Measurements from ENCODE around the gene HDAC4.

HDAC4 gene

DNA sequence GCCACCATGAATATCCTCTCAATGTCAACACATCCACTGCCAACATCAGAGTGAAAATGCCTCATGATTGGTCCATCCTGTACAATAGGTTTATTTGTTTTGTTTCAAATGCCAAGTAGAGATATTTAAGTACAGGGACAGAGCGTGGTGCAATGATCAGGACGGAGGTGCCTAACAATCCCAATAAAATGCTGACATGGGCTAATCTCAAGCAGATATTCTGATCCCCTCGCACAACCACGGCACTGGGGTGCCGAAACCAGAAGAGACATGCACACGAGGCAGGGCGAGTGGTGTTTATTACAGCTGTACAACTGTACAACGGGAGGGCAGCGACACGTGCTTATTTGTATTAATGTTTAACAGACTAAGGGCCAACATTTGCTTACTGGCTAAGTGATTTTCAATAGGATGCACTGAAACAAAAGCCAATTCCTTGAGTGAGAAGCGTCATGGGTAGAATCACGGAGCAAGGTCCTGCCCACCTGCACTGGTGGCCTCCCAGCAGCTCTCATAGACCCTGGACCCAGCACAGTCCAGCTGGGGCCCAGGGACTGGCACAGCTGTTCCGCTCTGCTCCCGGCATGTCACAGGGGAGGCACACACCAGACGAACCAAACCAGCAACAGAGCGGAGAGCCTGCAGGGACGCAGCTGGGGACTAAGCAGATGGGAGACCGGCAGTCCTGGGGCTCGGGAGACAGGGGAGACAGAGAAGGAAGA, 101.4 kb downstream of the HDAC4 start:
- in situ Hi-C loops (cut with MboI; ENCODE audit: low sequenced_read_pairs), result no loop called here

DNA sequence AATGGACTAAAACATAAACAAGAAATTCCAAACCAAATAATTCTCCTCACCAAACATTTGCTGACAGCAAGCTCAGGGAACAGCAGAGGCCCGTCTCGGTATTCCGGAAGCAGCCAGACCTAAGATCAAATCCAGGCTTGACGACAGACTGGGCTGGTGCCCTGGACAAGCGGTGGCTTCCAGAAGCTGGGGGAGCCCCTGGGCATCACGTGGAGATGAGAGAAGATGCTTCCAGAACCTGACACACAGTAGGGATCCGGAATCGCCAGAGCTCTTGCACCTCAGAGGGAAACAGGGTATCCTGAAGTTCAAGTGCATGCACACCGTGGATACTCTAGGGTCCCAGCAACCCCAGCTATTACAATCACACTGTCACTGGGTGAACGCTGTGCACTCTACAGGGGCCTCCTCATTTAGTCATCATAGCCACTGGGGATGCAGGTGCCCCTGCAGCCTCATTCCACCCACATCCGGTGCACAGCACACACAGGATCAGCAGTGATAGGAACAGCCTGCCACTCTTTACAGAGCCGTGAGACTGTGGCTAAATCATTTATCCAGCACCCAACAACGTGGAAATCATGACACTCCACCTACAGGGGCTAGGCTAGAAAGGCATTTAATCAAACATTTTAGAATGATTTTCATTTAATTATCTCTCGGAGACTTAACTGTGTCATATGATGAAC, 102.6 kb downstream of the HDAC4 start:
- in situ Hi-C loops (cut with MboI; ENCODE audit: low sequenced_read_pairs), result no loop called here

DNA sequence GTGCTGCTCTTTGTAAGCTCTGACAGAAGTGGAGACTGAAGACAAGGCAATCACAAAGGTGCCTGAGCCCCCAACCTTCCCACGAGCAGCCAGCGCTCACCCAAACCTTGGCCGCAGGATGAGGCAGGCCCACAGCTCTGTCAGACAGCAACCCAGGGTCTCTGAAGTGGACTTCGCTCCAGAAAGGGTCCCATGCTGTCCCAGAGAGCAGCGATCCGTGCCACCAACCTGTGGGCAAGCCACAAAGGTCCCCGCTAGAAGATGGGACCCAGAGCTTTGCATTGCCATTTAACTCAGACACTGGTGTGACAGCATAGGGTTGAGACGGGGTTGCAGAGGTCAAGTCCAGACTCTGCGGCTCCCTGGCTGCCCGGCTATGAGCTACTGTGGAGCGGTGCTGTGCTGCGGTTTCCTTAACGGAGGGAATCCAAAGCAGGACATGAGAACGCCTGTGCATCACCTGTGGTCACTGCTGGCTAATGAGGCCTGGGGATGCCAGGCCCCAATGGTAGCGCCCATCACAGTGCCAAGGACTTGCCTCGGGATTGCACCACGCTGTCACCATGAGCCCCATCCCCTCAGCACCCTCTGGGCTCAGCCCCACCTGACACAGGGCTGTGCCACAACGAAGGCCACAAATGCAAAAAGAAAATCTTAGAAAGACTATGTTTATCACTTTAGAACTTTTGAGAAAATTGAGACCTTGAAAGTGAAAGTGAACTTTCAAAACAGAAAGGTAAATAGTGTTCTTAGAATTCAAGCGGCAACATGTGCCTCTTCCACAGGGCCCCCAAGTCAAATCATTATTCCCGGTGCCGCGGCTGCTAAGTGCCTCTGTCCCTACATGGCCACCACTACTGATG, 103.4 kb downstream of the HDAC4 start:
- in situ Hi-C loops (cut with MboI; ENCODE audit: low sequenced_read_pairs), result no loop called here

DNA sequence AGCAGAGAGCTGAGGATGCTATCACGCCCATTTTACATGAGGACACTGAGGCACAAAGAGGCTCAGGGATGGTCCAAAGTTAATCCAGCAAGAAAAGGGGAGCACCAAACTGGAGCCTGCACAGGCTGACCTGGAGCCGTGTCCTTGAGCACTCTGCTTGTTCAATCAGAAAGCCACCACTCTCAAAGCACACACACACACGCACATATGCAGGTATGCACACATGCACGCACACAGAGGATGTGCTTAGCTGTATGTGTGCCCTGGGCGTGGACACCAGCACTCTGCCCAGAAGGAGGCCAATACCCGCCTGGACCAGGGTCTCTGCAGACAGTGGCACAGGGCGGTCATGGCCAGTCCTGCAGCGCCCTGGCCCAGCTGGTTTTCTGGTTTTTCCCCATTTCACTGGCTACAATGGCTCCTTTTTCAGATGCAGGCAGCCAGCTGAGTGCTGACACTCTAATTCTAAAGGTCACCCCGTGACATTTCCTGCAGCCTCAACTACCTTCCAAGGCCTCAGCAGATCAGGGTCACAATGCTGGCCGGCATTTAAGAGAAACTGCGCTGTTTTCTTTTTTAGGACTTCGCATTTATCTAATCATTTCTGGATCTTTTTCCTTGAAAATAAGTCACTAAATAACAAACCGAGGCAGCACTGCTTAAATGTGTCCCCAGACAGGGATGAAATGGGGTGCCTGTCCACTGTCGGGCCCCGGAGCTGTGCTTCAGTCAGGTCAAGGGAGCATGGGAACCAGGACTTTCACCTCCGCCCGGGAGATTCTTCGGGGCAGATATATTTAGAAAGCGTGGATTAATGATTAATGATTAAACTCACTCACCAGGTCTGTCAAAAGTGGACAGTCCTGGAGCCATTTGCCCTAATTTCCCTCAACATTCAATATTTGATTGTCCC, 104.5 kb downstream of the HDAC4 start:
- in situ Hi-C loops (cut with MboI; ENCODE audit: low sequenced_read_pairs), result no loop called here

DNA sequence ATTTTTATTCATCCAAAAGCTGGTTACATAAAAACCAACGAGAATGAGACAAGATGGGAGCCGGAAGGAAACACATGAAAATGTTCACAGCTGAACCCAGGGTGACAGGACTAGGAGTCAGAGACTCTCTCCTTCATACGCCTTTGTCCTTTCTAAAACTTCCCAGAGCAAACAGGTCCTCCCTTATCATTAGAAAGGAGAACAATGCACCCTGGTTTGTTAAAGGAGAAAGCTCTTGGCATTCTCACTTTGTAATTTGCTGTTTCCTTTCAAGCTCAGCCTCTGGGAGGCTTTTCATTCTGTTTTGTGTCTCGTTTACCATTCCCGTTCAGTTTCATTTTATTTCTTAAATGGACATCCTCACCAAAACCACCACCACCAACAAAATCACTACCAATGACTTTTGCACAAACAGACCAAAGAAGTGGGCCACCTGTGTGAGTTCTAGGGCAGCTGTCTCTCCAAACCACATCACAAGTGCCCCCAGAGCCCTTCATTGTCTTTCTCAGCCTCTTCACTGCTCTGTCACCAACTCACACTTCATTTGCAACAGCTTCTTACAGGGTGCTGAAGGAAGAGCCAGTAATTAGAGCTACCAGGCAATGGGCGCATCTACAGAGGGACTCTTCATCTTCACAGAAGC, 105.3 kb downstream of the HDAC4 start:
- in situ Hi-C loops (cut with MboI; ENCODE audit: low sequenced_read_pairs), result no loop called here

DNA sequence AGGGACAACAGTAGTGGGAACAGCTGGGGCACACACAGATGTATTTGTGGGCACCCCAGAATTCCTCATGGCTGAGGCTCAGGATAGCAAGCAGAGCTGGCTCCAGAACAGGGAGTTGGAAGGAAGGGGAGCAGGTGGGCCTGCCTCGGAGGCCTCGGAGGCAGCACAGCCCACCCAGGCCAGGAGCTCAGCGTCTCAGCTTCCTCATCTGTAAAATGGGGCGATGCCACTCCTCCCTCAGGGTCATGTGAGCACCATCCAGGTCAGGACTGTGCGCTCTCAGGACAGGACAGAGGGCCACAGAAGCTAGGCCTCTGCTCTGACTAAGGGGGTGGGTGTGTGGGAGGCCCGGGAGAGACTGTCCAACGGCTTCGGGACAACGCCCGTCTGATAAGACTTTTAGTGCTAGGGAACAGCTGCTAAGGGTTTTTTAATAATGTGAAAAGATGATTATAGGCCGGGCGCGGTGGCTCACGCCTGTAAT, 106.2 kb downstream of the HDAC4 start:
- in situ Hi-C loops (cut with MboI; ENCODE audit: low sequenced_read_pairs), result no loop called here

DNA sequence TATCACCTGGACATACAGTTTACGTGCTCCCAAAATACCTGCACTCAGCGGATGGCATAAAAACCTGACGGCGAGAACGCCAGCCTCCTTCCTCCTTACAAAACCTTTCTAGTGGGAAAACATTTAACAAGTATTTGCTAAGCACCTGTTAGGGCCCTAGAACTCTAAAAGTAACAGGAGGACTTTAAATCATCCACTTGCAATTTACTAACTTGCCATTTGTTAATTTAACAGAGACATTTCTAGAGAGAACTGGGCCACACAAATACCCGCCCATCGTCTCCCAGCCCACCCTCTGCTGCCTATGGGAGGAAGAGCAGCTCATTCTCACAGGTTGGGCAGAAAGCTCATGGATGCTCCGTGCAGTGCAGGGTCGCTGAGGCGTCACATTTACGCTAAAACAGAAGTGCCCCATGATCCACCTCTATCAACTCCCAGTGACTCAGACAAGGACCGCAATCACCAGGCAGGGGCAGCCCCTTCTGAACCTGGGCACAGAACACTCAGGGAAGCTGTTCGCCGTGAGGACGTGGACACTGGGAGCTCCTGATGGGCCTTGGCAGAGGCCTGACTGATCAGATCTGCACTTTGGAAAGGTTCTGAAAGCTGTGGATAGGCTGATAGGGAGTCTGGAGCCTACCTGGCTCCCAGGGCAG, 106.9 kb downstream of the HDAC4 start:
- in situ Hi-C loops (cut with MboI; ENCODE audit: low sequenced_read_pairs), result no loop called here

DNA sequence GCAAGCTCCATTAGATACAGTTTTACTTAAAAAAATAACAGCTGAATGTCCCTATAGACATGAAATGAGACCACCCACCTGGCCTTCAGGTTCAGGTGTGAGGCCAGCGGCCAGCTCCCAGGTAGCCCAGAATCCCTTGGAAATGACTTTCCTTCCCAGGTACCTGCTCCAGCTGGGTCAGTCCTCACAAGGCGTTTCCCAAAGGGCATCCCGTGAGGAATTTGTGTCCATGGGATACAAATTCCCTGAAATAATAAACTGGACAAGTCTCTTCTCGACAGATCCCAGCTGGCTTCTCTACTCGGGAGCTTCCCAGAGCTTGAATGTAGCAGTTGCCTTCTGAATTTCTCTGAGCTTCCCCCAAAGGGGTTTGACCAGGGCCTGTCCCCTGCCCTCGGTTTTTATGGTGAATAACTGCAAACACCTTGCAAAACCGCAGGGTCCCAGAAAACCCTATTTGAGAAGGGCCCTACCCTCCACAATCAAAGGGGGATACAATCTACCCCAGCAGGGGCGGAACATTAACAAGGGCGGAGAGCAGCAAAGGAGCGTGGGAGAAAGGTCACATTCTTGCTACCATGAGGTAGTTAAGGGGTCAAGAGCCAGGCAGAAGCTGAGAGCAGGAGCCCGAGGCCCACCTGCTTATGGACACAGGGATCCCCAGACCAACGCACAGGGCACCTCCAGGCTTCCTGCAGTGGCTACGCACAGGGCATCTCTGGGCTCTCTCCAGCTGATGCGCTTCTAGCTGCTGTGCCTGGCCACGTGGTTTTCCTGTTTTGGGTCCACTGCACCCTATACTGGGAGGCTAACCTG, 107.7 kb downstream of the HDAC4 start:
- in situ Hi-C loops (cut with MboI; ENCODE audit: low sequenced_read_pairs), result no loop called here

DNA sequence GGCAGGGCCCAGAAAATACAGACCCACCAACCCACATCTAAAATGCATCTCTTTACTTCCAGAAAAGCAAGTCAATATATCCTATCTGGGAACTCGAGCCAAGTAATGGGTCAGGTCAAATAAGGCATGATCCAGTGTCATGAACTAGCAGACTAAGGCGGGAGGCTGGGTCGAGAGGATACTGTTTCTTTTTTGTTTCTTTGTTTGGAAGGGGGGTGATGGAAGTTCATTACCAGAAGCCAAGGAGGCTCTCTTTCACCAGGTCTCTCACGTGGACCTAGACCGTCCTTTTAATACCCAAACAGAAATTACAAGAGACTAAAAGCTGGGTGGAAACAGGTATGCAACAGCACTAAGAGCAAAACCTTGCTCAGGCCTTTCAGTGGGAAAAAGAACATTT, 108.3 kb downstream of the HDAC4 start:
- in situ Hi-C loops (cut with MboI; ENCODE audit: low sequenced_read_pairs), result no loop called here

DNA sequence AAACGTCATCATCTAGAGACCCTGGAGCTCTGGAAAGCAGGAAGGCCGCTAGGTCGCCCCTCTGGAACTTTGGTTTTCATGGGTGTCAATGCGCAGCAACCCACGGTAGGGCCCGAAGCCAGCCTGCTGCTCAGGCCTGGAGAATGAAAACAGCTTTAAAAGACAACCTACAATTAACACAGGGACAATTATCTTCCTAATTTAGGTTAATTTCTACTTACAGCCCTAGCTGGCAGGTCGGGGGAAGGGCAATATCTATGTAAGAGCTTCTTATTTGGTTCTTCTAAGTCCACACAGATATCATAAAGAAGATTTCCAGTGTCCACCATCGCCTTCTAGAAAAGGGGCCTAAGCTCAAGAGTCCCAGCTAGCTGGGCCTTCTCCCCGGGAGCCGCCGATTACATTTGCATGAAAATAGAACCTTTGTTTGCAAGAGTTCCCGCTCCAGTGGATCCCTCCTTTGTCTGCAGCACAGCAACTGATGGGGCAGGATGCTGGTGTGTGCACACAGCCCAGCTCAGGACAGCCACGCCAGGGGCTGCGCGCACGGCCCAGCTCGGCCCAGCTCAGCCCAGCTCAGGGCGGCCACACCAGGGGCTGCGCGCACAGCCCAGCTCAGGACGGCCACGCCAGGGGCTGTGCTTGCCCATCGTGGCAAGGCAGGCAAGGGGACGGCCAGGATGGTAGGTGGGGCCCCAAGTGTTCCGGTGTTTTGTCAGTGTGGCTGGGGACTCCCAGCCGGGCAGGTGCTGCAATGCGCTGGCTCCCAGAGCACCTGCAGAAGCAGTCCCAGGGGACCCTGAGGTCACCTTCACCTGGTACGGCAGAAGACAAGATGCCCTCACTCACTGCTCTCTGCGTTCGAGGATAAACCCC, 109.1 kb downstream of the HDAC4 start:
- in situ Hi-C loops (cut with MboI; ENCODE audit: low sequenced_read_pairs), result no loop called here

DNA sequence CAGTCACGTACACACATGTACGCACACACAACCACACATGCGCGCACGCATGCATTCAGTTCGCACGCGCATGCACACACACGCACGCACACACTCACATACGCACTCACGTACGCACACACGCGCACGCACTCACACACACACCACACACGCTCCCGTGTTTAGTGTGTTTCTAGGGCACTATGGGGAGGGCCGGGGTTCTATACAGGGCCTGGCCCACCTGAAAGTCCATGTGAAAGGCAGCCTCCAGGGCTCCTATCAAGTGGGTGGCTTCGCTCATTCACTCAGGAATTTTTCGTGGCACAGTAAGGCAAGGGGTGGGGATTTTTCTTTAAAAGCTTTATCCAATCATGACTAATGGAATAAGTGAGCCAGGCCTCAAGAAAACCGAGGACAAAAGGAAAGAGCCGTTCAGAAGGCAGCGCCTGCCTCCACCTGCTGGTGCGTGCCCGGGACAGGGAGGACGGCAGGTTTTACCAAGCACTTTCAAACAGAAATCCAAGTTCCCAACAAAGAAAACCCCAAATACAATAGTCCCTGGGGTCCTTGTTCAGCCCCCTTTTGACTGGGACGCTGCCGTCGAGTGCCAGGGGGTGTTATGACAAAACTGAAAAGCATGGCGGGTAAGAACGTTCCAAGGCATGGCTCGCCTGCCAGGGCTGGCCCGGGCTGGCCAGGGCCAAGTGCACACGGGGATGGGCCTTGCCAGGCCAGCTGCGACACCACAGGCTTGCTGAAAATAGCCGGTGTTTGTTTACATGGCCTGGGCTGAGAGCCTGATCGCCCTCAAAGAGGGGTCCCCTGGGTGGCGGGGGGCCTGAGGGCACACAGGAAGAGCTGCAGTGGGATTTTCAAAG, 110.0 kb downstream of the HDAC4 start:
- in situ Hi-C loops (cut with MboI; ENCODE audit: low sequenced_read_pairs), result no loop called here

DNA sequence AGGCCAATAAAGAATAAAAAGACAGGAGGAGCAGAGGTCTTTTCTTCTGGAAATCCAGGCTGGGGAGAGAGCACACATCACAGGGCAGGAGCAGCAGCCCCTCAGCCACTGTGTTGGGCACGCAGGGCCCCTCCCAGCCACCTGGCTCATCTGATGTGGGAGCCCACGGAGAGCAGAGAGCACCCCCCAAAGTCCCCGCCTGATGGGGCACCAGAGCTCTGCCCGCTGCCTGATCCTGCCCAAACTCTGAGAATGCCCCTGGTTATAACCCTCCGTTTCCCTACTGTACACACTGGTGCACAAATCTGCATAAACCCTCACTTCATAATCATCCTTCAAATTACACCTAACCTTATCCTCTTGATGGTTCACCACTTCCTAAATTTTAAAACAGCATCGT, 111.3 kb downstream of the HDAC4 start:
- in situ Hi-C loops (cut with MboI; ENCODE audit: low sequenced_read_pairs), result no loop called here

DNA sequence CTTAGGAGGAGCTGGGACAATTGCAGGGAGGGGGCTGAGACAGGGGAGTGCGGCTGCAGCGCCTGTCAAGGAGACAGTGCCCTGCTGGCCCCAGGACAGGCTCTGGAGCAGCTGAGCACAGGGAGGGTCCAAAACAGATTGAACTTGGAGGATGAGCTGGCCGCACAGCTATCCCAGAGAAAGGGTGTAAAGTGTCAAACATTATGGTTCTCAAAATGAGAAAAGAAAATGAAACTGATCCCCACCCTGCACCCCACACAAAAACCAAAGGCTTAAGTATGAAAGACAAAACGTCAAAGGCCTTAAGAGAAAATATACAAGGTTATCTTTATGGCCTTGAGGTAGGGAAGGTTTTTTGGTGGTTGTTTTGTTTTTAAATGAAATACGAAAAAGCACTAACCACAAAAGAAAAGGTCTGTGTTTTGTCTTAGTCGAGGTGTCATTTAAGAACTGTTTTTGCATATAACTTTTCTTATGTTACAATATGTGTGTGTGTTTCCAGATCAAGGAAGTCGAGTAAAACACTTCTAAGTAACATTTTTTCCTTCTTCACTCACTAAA, 111.8 kb downstream of the HDAC4 start:
- in situ Hi-C loops (cut with MboI; ENCODE audit: low sequenced_read_pairs), result no loop called here

DNA sequence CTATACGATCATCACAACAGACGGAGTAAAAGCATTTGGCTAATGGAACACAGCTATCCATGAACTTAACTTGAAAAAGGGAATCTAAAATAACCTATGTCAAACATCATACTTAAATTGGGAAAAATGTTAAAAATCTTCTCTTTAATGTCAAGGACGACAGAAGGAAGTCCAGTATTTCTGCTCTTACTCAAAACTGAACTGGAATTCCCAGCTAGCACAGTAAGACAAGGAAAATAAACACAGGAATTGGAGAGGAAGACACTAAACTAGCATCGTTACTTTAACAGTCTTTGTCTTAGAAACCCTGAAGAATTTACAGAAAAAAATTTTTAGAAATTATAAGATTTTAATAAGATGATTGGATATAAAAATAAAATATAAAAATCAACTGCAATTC, 112.6 kb downstream of the HDAC4 start:
- in situ Hi-C loops (cut with MboI; ENCODE audit: low sequenced_read_pairs), result no loop called here

DNA sequence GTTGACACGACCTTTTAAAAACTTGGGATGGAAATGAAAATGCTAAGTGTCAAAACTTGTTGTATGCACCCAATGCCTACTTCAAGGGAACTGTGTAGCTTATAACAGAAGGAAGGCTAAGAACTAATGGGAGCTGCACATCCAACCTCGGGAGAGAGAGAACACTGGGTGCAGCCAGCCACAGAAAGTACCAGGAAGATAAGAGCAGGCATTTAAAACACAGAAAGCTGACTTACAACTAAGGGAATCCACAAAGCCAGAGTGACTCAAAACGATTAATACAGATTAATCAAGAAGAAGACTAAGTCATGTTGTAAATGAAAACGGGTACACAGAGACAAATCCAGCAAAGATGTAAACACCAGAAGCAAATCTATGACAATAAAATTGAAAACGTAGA, 113.4 kb downstream of the HDAC4 start:
- in situ Hi-C loops (cut with MboI; ENCODE audit: low sequenced_read_pairs), result no loop called here

DNA sequence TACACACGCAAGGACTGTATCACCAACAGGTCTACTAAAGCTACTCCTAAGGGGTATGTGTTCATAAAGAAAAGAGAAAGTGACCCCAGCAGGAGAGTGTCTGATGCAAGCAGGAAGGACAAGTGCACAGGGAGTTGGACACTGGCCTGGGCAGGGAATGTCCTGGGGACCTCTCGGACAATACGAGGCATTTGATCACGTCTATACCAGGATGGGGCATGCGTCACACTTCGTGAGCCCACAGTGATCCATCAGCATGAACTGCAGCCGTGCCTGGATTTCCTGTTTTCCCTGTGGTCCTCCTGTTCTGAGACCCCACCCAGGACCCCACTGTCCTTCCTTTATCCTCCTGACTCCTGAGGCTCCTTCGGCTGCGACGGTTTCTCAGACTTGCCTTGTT, 113.9 kb downstream of the HDAC4 start:
- in situ Hi-C loops (cut with MboI; ENCODE audit: low sequenced_read_pairs), result no loop called here

DNA sequence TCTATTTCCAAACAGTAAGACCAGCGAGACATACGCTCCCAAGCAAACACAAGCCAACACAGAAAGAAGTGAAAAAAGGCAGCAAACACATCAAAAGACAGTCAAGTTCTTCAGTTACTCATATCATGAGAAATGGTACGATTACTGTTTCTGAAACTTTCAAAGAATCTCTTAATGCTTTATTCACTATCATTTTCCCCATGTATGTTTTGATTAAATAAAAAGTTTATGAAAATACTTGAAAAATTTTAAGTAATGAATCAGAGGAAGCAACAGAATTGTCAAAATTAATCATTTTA, 114.9 kb downstream of the HDAC4 start:
- in situ Hi-C loops (cut with MboI; ENCODE audit: low sequenced_read_pairs), result no loop called here

All from HL-60/S4 treated with phorbol 12-myristate 13-acetate at 8.2 ng/mL for 4 days and 3 days (cell line).